Esophagus squamous epithelium (tissue), 4 donors: Measurements from ENCODE around the gene ABR.

Experiments used
- CTCF ChIP-seq, 6 experiments: fragments of 450-650 bp in 4 of 6; fragments of 200-600 bp in 2 of 6; sonication (generic) in 2 of 6; IDR thresholded peaks; one replicate each; pipeline ENCODE4 v1.5.1; 2016 to 2019; ENCODE audit warnings: antibody characterized with exemption in 6 of 6, mild to moderate bottlenecking in 4 of 6, moderate library complexity in 4 of 6
- POLR2A ChIP-seq, 4 donors: fragments of 450-650 bp; IDR thresholded peaks; one replicate each; pipeline ENCODE4 v1.6.1; 2017; ENCODE audit warnings: antibody characterized with exemption in 4 of 4, mild to moderate bottlenecking in 4 of 4, moderate library complexity in 3 of 4

- TF ChIP-seq CTCF (IDR thresholded peaks at IDR 0.05), result no peak
- no peak for TF ChIP-seq POLR2A (IDR thresholded peaks at IDR 0.05)
These were observed 43.0 kb downstream of the ABR start for GRCh38 chr17:1136748-1137147.
